ENCODE measurements around the gene ADGRL1. TPM values are rescaled to one million over a fixed set of nuclear protein-coding genes. Genes with fewer than 3 reads are reported as not detected.
A peak's percentile ranks its signal among the peaks of the same experiment; 100 is the strongest.
"Not testable (repeated sequence)": the region's sequence is repeated elsewhere in the genome, so short reads cannot be mapped to it uniquely, and the experiment has no call there.

ADGRL1 gene
- total and polyA plus RNA-seq, 2 of the 8 experiments (the other 6 are each of a cell fraction or from before 2014, with no cell fraction given) = 95.6 to 112 TPM

- H3K9me3 ChIP-seq (ENCODE audit: insufficient read depth in 2 of 2, low read depth in 1 of 2, low read length in 1 of 2); H2BK5ac ChIP-seq (ENCODE audit: low read depth, low read length); H3K56ac ChIP-seq (replicated peaks; ENCODE audit: insufficient read length, low read depth, low read length); H4K20me1 ChIP-seq (replicated peaks in 1 of 2; ENCODE audit: control insufficient read depth in 1 of 2, insufficient read depth in 2 of 2, low read length in 2 of 2); H3K18ac ChIP-seq (ENCODE audit: extremely low read depth, low read length); H2AK5ac ChIP-seq (ENCODE audit: low read depth, low read length); H3K23ac ChIP-seq (ENCODE audit: insufficient read length); H3K36me3 ChIP-seq (ENCODE audit: control insufficient read depth in 2 of 4, insufficient read depth in 4 of 4, low read length in 3 of 4); H3K79me2 ChIP-seq (ENCODE audit: control insufficient read depth in 1 of 2, insufficient read depth in 2 of 2, low read length in 2 of 2); H2BK120ac ChIP-seq (replicated peaks; ENCODE audit: low read depth, low read length); H2BK12ac ChIP-seq (ENCODE audit: low read depth, low read length); FAIRE-seq; H2AFZ ChIP-seq (ENCODE audit: low read length); H3K14ac ChIP-seq (ENCODE audit: insufficient read length); H3K27me3 ChIP-seq (replicated peaks in 1 of 4; ENCODE audit: control insufficient read depth in 3 of 4, extremely low read depth in 1 of 4, insufficient read depth in 3 of 4, low read length in 3 of 4); H3K79me1 ChIP-seq (ENCODE audit: low read depth, low read length); H4K8ac ChIP-seq (ENCODE audit: extremely low read depth, insufficient read depth, low read length); H2BK15ac ChIP-seq (ENCODE audit: low read length); H3K23me2 ChIP-seq (ENCODE audit: low read depth, low read length); DNase-seq (ENCODE audit: low read depth in 1 of 2, low spot score in 2 of 2); H2BK20ac ChIP-seq (ENCODE audit: low read length); H4K91ac ChIP-seq (replicated peaks; ENCODE audit: insufficient read length, low read length); H3K4ac ChIP-seq (replicated peaks; ENCODE audit: insufficient read length, low read depth, low read length): not testable (repeated sequence)
- CTCF ChIA-PET (ENCODE audit: partially characterized antibody) = interaction anchor here (0.6 to 1.8 kb wide), 3 partner anchors 10 to 322 kb away, joined by 3 to 4 read pairs (median 3); partner anchors contain the start of gene NDUFB7
- Histone ChIP-seq H4K5ac (ENCODE audit: insufficient read length, low read depth, low read length) (peak overlapping the region; percentile 95), H3K4me3 (ENCODE audit: extremely low read depth in 1 of 4, insufficient read depth in 2 of 4, low read depth in 3 of 4, low read length in 4 of 4) (peak overlapping the region; percentile 26 to 66 (median 39); a peak in 7 of 8 replicates), H3K9ac (replicated peaks in 1 of 4; ENCODE audit: extremely low read depth in 1 of 4, low read depth in 3 of 4, low read length in 3 of 4) (peak overlapping the region in 1 of 4 experiments; percentile 18; a peak in 2 of 7 replicates), H3K4me1 (replicated peaks in 1 of 4; ENCODE audit: control insufficient read depth in 3 of 4, insufficient read depth in 4 of 4, low read length in 3 of 4) (peaks cover 0 to 12% (median 2%) of the 10 kb centered on the region in 4 experiments; a peak in 4 of 7 replicates), H3K4me2 (ENCODE audit: insufficient read depth in 1 of 2, low read depth in 2 of 2, low read length in 2 of 2) (peak overlapping the region; percentile 79), H3K27ac (ENCODE audit: low read depth, low read length) (peak overlapping the region; percentile 70; the same call in 1 of the 2 replicates)
- peak; percentile 84 for TF ChIP-seq KDM1A (IDR thresholded peaks at IDR 0.05; ENCODE audit: borderline replicate concordance, low read length)
- POLR2A ChIA-PET (ENCODE audit: partially characterized antibody) = interaction anchor here (0.6 to 1.8 kb wide), 4 partner anchors 10 to 289 kb away, joined by 3 to 7 read pairs (median 4); no protein-coding TSS in a partner anchor
- 53% methylated on average over 2 of the region's 2 CpGs; no CpG with 5 or more reads in 1 of the 2 experiments for WGBS, 2 experiments (ENCODE audit: extremely low coverage in 1 of 2, insufficient coverage in 1 of 2, insufficient read length in 1 of 2, insufficient replicate concordance in 2 of 2, low coverage in 1 of 2, low lambda C conversion rate in 2 of 2, missing lambda C conversion rate in 1 of 2)
Measured at GRCh38 chr19:14249891-14250290, 43.9 kb upstream of the ADGRL1 start.
